ENCODE measurements around the gene CPT1C.

CPT1C gene

GRCh38 chr19:49684251-49684982 lies 6.5 kb upstream of the CPT1C start:
- no peak for DNase-seq

GRCh38 chr19:49684983-49685553 lies 5.8 kb upstream of the CPT1C start:
- DNase-seq = no peak

- no peak for DNase-seq
Observed at GRCh38 chr19:49685845-49686332, 5.0 kb upstream of the CPT1C start.

GRCh38 chr19:49686503-49687088 lies 4.3 kb upstream of the CPT1C start:
- DNase-seq = no peak

GRCh38 chr19:49687150-49687549 lies 3.8 kb upstream of the CPT1C start:
- no peak for DNase-seq

- DNase-seq = no peak
Observed at GRCh38 chr19:49687566-49688316, 3.2 kb upstream of the CPT1C start.

- no peak for DNase-seq
Observed at GRCh38 chr19:49688531-49689132, 2.3 kb upstream of the CPT1C start.

- DNase-seq = no peak
Observed at GRCh38 chr19:49689133-49690078, 1.5 kb upstream of the CPT1C start, which contains the start of gene ADM5. Gene ADM5, plus strand, starts transcription at chr19:49689594. Its CDS starts 244 bp downstream, at chr19:49689838.

- no peak for DNase-seq
Observed at GRCh38 chr19:49690079-49690655, 749 bp upstream of the CPT1C start.

GRCh38 chr19:49691243-49692146 lies 579 bp downstream of the CPT1C start:
- peak; percentile 58 for DNase-seq

GRCh38 chr19:49692147-49692506 lies 1.2 kb downstream of the CPT1C start:
- no peak for DNase-seq

GRCh38 chr19:49696115-49696514 lies 5.2 kb downstream of the CPT1C start:
- no peak for DNase-seq

GRCh38 chr19:49696865-49697264 lies 5.9 kb downstream of the CPT1C start:
- DNase-seq = no peak

- no peak for DNase-seq
Observed at GRCh38 chr19:49699364-49699763, 8.4 kb downstream of the CPT1C start.

GRCh38 chr19:49700563-49700962 lies 9.6 kb downstream of the CPT1C start:
- no peak for DNase-seq

GRCh38 chr19:49701271-49701786 lies 10.4 kb downstream of the CPT1C start:
- no peak for DNase-seq

GRCh38 chr19:49704888-49705642 lies 14.1 kb downstream of the CPT1C start:
- DNase-seq = no peak

GRCh38 chr19:49705919-49706318 lies 15.0 kb downstream of the CPT1C start:
- no peak for DNase-seq

- no peak for DNase-seq
Observed at GRCh38 chr19:49710372-49710951, 19.5 kb downstream of the CPT1C start.

Measured in NCI-H446 treated with DMSO at 0.1 percent for 48 hours (cell line).